ENCODE data around the gene ENOX2.

ENOX2 gene

DNA sequence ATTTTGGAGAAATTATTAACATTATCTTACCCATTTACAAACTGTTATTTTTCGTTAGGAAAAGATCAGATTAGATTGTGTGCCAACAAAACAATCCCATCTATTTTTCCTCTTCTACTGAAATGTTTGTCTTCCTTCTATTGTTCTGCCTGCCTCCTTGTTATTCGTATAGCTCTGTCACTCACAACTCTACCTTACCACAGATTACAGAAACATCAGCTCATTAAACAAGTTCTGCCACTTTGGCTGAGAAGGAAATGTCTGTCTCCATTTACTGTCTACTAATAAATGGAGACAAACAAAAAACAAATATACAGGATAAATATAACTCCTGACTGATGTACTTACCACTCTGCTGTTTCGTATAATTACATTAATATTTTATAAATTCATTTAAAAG is 211.4 kb downstream of the ENOX2 start:
- ATAC-seq, result no peak
- no peak for TF ChIP-seq CSDC2 (CRISPR knock-in tag; IDR thresholded peaks at IDR 0.05)

DNA sequence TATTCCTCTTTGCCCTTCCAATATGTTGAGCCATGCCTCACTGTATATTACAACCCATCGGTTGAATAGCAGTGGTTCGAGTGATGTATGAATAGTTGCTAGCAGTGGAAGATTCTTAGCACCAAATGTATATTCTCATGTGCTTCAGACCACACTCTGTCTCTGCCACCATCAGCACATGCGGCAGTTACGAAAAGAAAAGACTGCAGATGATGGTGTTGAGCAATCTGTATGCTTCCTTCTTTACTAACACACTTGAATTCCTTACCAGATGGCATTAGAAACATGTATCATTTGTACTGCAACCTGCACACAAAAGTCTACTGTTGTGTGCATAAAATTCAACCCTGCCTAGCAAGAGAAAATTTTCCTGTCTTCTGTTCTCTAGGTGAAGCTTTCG is 214.6 kb downstream of the ENOX2 start:
- no peak for TF ChIP-seq GLIS3 (CRISPR knock-in tag; IDR thresholded peaks at IDR 0.05)
- ATAC-seq, result no peak

DNA sequence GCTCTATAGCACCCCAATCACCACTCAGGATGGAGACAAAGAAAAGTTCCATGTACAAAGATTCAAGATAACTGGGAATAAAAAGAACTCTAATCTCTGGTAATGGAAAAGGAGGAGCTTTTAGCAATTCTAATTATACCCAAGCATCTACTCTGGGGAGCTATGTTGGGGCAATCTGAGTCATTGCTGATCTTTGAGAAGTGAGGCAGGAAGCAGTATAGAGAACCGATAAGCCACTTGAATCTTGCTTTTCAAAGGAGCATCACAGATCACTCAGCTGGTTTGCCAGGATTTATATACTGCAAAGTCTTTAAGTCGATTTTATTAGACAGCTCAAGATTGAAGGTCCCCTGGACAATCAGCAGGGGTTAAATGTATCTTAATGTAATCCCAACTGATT is 220.0 kb downstream of the ENOX2 start:
- TF ChIP-seq, protein P1, sequence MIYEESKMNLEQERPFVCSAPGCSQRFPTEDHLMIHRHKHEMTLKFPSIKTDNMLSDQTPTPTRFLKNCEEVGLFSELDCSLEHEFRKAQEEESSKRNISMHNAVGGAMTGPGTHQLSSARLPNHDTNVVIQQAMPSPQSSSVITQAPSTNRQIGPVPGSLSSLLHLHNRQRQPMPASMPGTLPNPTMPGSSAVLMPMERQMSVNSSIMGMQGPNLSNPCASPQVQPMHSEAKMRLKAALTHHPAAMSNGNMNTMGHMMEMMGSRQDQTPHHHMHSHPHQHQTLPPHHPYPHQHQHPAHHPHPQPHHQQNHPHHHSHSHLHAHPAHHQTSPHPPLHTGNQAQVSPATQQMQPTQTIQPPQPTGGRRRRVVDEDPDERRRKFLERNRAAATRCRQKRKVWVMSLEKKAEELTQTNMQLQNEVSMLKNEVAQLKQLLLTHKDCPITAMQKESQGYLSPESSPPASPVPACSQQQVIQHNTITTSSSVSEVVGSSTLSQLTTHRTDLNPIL (CRISPR knock-in tag; IDR thresholded peaks at IDR 0.05; ENCODE audit: low read depth), result no peak
- TF ChIP-seq ESRRG (CRISPR knock-in tag; IDR thresholded peaks at IDR 0.05), result no peak
- TF ChIP-seq ZNF565 (CRISPR knock-in tag; conservative IDR thresholded peaks at IDR 0.05; ENCODE audit: low read depth), result no peak
- no peak for TF ChIP-seq BACH2 (CRISPR knock-in tag; IDR thresholded peaks at IDR 0.05; ENCODE audit: borderline replicate concordance)
- no peak for TF ChIP-seq OSR1 (CRISPR knock-in tag; IDR thresholded peaks at IDR 0.05)
- ATAC-seq, result peak; percentile 59

DNA sequence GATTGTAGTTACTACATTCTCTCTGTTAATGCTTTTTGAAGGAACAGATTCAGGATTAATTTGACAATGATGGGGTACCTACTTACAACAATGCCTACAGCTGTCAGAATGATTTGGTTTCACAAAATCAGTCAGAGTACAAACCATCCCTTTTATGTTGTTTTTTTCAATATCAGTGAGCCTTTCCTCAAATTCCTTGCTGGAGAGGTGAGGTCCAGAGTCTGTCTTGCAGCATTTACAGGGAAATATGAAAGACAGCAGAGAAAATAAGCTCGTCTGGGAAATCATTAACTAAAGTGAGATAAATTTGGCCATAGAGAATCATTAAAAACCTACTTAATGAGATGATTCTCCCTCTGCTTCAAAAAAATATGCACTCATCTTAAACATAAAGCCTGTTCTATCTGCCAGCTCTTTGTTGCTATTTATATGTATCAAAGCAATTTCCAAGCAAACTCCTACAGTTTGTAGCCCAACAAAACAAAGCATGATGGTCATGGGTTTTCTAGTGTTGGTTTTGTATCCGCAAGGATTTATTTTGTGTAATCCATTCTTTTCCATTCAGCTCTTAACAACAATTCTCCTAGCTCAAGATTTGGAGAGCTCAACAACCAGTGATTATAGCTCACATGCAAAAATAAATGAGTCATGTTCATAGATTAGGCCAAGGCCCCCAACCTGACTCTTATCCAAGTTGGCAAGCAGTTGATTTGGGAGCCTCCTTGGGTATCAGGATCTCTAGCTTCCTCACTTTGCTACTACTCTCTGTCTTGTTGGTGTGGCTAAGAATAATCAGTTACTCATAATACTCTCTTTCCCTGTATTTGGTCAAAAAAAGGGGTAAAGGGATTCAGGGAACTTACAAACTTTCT is 222.6 kb downstream of the ENOX2 start:
- TF ChIP-seq, protein P1 (CRISPR knock-in tag; IDR thresholded peaks at IDR 0.05; ENCODE audit: low read depth), result no peak
- TF ChIP-seq ARNTL (CRISPR knock-in tag; IDR thresholded peaks at IDR 0.05; ENCODE audit: borderline replicate concordance, low read depth), result no peak
- no peak for TF ChIP-seq RARB (CRISPR knock-in tag; IDR thresholded peaks at IDR 0.05)
- TF ChIP-seq ZFP3 (CRISPR knock-in tag; IDR thresholded peaks at IDR 0.05), result no peak
- no peak for TF ChIP-seq PPARA (CRISPR knock-in tag; IDR thresholded peaks at IDR 0.05; ENCODE audit: borderline replicate concordance)
- no peak for TF ChIP-seq ZFP30 (CRISPR knock-in tag; IDR thresholded peaks at IDR 0.05)
- TF ChIP-seq, protein P2, sequence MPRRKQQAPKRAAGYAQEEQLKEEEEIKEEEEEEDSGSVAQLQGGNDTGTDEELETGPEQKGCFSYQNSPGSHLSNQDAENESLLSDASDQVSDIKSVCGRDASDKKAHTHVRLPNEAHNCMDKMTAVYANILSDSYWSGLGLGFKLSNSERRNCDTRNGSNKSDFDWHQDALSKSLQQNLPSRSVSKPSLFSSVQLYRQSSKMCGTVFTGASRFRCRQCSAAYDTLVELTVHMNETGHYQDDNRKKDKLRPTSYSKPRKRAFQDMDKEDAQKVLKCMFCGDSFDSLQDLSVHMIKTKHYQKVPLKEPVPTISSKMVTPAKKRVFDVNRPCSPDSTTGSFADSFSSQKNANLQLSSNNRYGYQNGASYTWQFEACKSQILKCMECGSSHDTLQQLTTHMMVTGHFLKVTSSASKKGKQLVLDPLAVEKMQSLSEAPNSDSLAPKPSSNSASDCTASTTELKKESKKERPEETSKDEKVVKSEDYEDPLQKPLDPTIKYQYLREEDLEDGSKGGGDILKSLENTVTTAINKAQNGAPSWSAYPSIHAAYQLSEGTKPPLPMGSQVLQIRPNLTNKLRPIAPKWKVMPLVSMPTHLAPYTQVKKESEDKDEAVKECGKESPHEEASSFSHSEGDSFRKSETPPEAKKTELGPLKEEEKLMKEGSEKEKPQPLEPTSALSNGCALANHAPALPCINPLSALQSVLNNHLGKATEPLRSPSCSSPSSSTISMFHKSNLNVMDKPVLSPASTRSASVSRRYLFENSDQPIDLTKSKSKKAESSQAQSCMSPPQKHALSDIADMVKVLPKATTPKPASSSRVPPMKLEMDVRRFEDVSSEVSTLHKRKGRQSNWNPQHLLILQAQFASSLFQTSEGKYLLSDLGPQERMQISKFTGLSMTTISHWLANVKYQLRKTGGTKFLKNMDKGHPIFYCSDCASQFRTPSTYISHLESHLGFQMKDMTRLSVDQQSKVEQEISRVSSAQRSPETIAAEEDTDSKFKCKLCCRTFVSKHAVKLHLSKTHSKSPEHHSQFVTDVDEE (CRISPR knock-in tag; IDR thresholded peaks at IDR 0.05), result no peak
- no peak for TF ChIP-seq OSR1 (CRISPR knock-in tag; IDR thresholded peaks at IDR 0.05)
- no peak for TF ChIP-seq TOX (CRISPR knock-in tag; IDR thresholded peaks at IDR 0.05; ENCODE audit: borderline replicate concordance)
- no peak for TF ChIP-seq ESRRG (CRISPR knock-in tag; IDR thresholded peaks at IDR 0.05)
- no peak for TF ChIP-seq ZNF8 (CRISPR knock-in tag; IDR thresholded peaks at IDR 0.05)
- no peak for TF ChIP-seq SNAI2 (CRISPR knock-in tag; IDR thresholded peaks at IDR 0.05)
- TF ChIP-seq GLIS3 (CRISPR knock-in tag; IDR thresholded peaks at IDR 0.05), result no peak
- no peak for ATAC-seq

DNA sequence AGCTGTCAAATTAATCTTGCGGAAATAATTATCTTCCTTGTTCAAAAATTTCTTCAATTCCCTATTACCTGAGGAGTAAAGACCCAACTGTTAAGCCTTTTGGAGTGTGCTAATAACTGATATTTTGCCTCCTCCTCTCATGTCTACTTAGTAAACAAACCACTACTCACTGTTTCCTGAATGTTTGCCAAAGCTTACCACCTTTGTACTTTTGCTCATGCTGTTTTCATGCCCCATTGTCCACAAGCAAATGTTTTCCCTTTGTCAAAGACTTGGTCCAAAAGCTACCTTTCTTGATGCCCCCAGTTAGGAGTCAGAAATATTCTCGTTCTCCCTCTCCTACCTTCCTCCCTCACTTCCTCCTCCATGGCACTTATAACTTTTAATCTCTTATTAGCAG is 226.1 kb downstream of the ENOX2 start:
- no peak for TF ChIP-seq ZFP3 (CRISPR knock-in tag; IDR thresholded peaks at IDR 0.05)
- TF ChIP-seq, protein P3, sequence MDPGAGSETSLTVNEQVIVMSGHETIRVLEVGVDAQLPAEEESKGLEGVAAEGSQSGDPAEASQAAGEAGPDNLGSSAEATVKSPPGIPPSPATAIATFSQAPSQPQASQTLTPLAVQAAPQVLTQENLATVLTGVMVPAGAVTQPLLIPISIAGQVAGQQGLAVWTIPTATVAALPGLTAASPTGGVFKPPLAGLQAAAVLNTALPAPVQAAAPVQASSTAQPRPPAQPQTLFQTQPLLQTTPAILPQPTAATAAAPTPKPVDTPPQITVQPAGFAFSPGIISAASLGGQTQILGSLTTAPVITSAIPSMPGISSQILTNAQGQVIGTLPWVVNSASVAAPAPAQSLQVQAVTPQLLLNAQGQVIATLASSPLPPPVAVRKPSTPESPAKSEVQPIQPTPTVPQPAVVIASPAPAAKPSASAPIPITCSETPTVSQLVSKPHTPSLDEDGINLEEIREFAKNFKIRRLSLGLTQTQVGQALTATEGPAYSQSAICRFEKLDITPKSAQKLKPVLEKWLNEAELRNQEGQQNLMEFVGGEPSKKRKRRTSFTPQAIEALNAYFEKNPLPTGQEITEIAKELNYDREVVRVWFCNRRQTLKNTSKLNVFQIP (CRISPR knock-in tag; IDR thresholded peaks at IDR 0.05; ENCODE audit: borderline replicate concordance, low read depth), result no peak
- no peak for TF ChIP-seq PPARA (CRISPR knock-in tag; IDR thresholded peaks at IDR 0.05; ENCODE audit: borderline replicate concordance)
- no peak for TF ChIP-seq TCF4 (CRISPR knock-in tag; IDR thresholded peaks at IDR 0.05; ENCODE audit: borderline replicate concordance)
- no peak for TF ChIP-seq ESRRG (CRISPR knock-in tag; IDR thresholded peaks at IDR 0.05)
- no peak for TF ChIP-seq TOX (CRISPR knock-in tag; IDR thresholded peaks at IDR 0.05; ENCODE audit: borderline replicate concordance)
- no peak for TF ChIP-seq SNAI2 (CRISPR knock-in tag; IDR thresholded peaks at IDR 0.05)
- no peak for TF ChIP-seq OSR1 (CRISPR knock-in tag; IDR thresholded peaks at IDR 0.05)
- TF ChIP-seq ZNF70 (CRISPR knock-in tag; IDR thresholded peaks at IDR 0.05), result no peak
- TF ChIP-seq, protein P4, sequence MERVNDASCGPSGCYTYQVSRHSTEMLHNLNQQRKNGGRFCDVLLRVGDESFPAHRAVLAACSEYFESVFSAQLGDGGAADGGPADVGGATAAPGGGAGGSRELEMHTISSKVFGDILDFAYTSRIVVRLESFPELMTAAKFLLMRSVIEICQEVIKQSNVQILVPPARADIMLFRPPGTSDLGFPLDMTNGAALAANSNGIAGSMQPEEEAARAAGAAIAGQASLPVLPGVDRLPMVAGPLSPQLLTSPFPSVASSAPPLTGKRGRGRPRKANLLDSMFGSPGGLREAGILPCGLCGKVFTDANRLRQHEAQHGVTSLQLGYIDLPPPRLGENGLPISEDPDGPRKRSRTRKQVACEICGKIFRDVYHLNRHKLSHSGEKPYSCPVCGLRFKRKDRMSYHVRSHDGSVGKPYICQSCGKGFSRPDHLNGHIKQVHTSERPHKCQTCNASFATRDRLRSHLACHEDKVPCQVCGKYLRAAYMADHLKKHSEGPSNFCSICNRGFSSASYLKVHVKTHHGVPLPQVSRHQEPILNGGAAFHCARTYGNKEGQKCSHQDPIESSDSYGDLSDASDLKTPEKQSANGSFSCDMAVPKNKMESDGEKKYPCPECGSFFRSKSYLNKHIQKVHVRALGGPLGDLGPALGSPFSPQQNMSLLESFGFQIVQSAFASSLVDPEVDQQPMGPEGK (CRISPR knock-in tag; IDR thresholded peaks at IDR 0.05; ENCODE audit: borderline replicate concordance), result no peak
- TF ChIP-seq ZFP30 (CRISPR knock-in tag; IDR thresholded peaks at IDR 0.05), result no peak
- no peak for TF ChIP-seq ZC3H10 (CRISPR knock-in tag; IDR thresholded peaks at IDR 0.05)
- TF ChIP-seq, protein P2 (CRISPR knock-in tag; IDR thresholded peaks at IDR 0.05), result no peak
- TF ChIP-seq BACH2 (CRISPR knock-in tag; IDR thresholded peaks at IDR 0.05; ENCODE audit: borderline replicate concordance), result no peak
- no peak for ATAC-seq

All from SK-N-SH treated with all-trans-retinoic acid at 6 μM for 48 hours (cell line).